H1 (cell line): ENCODE measurements around the gene KIAA0513. TPM values are rescaled to one million over a fixed set of nuclear protein-coding genes. Genes with fewer than 3 reads are reported as not detected.

Experiments used
- CTCF ChIA-PET: fragments of 300-600 bp; sonication (Branson Sonifier 250); formaldehyde crosslinking; loops from one replicate; lab custom pipeline; 2021; ENCODE audit not compliant: partially characterized antibody; lab: Charles Lee
- POLR2A ChIA-PET: fragments of 300-600 bp; sonication (Branson Sonifier 250); formaldehyde crosslinking; loops from one replicate; lab custom pipeline; 2021; ENCODE audit warnings: inconsistent platforms; ENCODE audit not compliant: partially characterized antibody; lab: Charles Lee
- DNase-seq, 2 experiments: peaks; one replicate each; pipeline versions ENCODE4 v3.0.0 to v3.0.0-alpha.2; 2010 to 2022; ENCODE audit warnings: low spot score in 2 of 2, low read depth in 1 of 2, mixed read lengths in 1 of 2
- FAIRE-seq: peaks from 2 replicates; lab custom pipeline; 2011; peaks lifted over from hg19 to GRCh38; lab: Jason Lieb, UNC
- H2AFZ ChIP-seq: 2 replicates; pipeline ENCODE4 v1.8.1; 2012; ENCODE audit warnings: low read length, inconsistent platforms
- H2AK5ac ChIP-seq: 2 replicates; pipeline ENCODE4 v1.6.1; 2013; ENCODE audit warnings: low read depth, low read length
- H2BK120ac ChIP-seq: replicated peaks from 2 replicates; pipeline ENCODE3; 2013; ENCODE audit warnings: low read depth, low read length, inconsistent platforms
- H2BK12ac ChIP-seq: 2 replicates; pipeline ENCODE4 v1.6.1; 2013; ENCODE audit warnings: low read depth, low read length
- H2BK15ac ChIP-seq: 2 replicates; pipeline ENCODE4 v1.6.1; 2013; ENCODE audit warnings: low read length
- H2BK20ac ChIP-seq: 2 replicates; pipeline ENCODE4 v1.6.1; 2013; ENCODE audit warnings: low read length
- H2BK5ac ChIP-seq: 2 replicates; pipeline ENCODE4 v1.6.1; 2013; ENCODE audit warnings: low read depth, low read length
- H3K14ac ChIP-seq: 2 replicates; pipeline ENCODE4 v1.6.1; 2013; ENCODE audit warnings: inconsistent platforms; ENCODE audit not compliant: insufficient read length
- H3K18ac ChIP-seq: 2 replicates; pipeline ENCODE4 v1.6.1; 2013; ENCODE audit warnings: low read length; ENCODE audit errors: extremely low read depth
- H3K23ac ChIP-seq: 2 replicates; pipeline ENCODE4 v1.6.1; 2013; ENCODE audit warnings: inconsistent platforms; ENCODE audit not compliant: insufficient read length
- H3K23me2 ChIP-seq: 2 replicates; pipeline ENCODE4 v1.6.1; 2013; ENCODE audit warnings: low read depth, low read length
- H3K27ac ChIP-seq: 2 replicates; pipeline ENCODE4 v1.6.1; 2011; ENCODE audit warnings: low read depth, low read length, inconsistent platforms
- H3K27me3 ChIP-seq, 4 experiments: replicated peaks in 1 of 4; 1 replicate in 1 of 4; 2 replicates in 3 of 4; pipeline versions ENCODE4 v1.6.1 to v1.8.1; 2011 to 2013; ENCODE audit warnings: low read length in 3 of 4, mild to moderate bottlenecking in 3 of 4, inconsistent platforms in 2 of 4, mixed read lengths in 2 of 4, moderate library complexity in 1 of 4; ENCODE audit not compliant: control insufficient read depth in 3 of 4, insufficient read depth in 3 of 4; ENCODE audit errors: extremely low read depth in 1 of 4
- H3K36me3 ChIP-seq, 4 experiments: 2 replicates each; pipeline versions ENCODE4 v1.6.1 to v1.8.1; 2011 to 2013; ENCODE audit warnings: mild to moderate bottlenecking in 4 of 4, low read length in 3 of 4, moderate library complexity in 2 of 4, control low read depth in 1 of 4, inconsistent platforms in 1 of 4; ENCODE audit not compliant: insufficient read depth in 4 of 4, control insufficient read depth in 2 of 4
- H3K4ac ChIP-seq: replicated peaks from 2 replicates; pipeline ENCODE3; 2013; ENCODE audit warnings: low read length, low read depth, mixed read lengths, inconsistent platforms; ENCODE audit not compliant: insufficient read length
- H3K4me1 ChIP-seq, 4 experiments: replicated peaks in 1 of 4; 1 replicate in 1 of 4; 2 replicates in 3 of 4; pipeline versions ENCODE4 v1.6.1 to v1.8.1; 2011 to 2013; ENCODE audit warnings: low read length in 3 of 4, inconsistent platforms in 2 of 4, mixed read lengths in 1 of 4; ENCODE audit not compliant: insufficient read depth in 4 of 4, control insufficient read depth in 3 of 4
- H3K4me2 ChIP-seq, 2 experiments: 2 replicates each; pipeline versions ENCODE4 v1.6.1 to v1.8.1; 2011 to 2013; ENCODE audit warnings: low read depth in 2 of 2, low read length in 2 of 2, control low read depth in 1 of 2, inconsistent platforms in 1 of 2, mild to moderate bottlenecking in 1 of 2; ENCODE audit not compliant: insufficient read depth in 1 of 2
- H3K4me3 ChIP-seq, 4 experiments: fragments of 200-600, 300-600 bp in 1 of 4; sonication (generic), shearing (Covaris generic), sonication (Bioruptor Twin) in 1 of 4; 2 replicates each; pipeline versions ENCODE4 v1.5.1 to v1.8.1; 2011 to 2016; ENCODE audit warnings: low read length in 4 of 4, low read depth in 3 of 4, control low read depth in 2 of 4, inconsistent platforms in 2 of 4, mild to moderate bottlenecking in 2 of 4, mixed read lengths in 1 of 4, moderate library complexity in 1 of 4; ENCODE audit not compliant: insufficient read depth in 2 of 4; ENCODE audit errors: extremely low read depth in 1 of 4
- H3K56ac ChIP-seq: replicated peaks from 2 replicates; pipeline ENCODE3; 2013; ENCODE audit warnings: low read depth, mild to moderate bottlenecking, mixed read lengths, low read length, inconsistent platforms; ENCODE audit not compliant: insufficient read length
- H3K79me1 ChIP-seq: 2 replicates; pipeline ENCODE4 v1.6.1; 2013; ENCODE audit warnings: low read depth, low read length, control low read depth
- H3K79me2 ChIP-seq, 2 experiments: 2 replicates each; pipeline versions ENCODE4 v1.6.1 to v1.8.1; 2012 to 2013; ENCODE audit warnings: low read length in 2 of 2, mild to moderate bottlenecking in 2 of 2, inconsistent platforms in 1 of 2; ENCODE audit not compliant: insufficient read depth in 2 of 2, control insufficient read depth in 1 of 2
- H3K9ac ChIP-seq, 4 experiments: replicated peaks in 1 of 4; 1 replicate in 1 of 4; 2 replicates in 3 of 4; pipeline versions ENCODE4 v1.6.1 to v1.8.1; 2011 to 2013; ENCODE audit warnings: low read depth in 3 of 4, low read length in 3 of 4, control low read depth in 2 of 4, mild to moderate bottlenecking in 2 of 4, moderate library complexity in 2 of 4, inconsistent platforms in 1 of 4; ENCODE audit errors: extremely low read depth in 1 of 4
- H3K9me3 ChIP-seq, 2 experiments: 2 replicates each; pipeline versions ENCODE4 v1.6.1 to v1.8.1; 2012 to 2013; ENCODE audit warnings: mild to moderate bottlenecking in 2 of 2, moderate library complexity in 2 of 2, control low read depth in 1 of 2, inconsistent platforms in 1 of 2, low read depth in 1 of 2, low read length in 1 of 2, mixed read lengths in 1 of 2; ENCODE audit not compliant: insufficient read depth in 2 of 2
- H4K20me1 ChIP-seq, 2 experiments: replicated peaks in 1 of 2; 2 replicates each; pipeline versions ENCODE3 to v1.8.1; 2011 to 2013; ENCODE audit warnings: inconsistent platforms in 2 of 2, low read length in 2 of 2, mild to moderate bottlenecking in 1 of 2; ENCODE audit not compliant: insufficient read depth in 2 of 2, control insufficient read depth in 1 of 2
- H4K5ac ChIP-seq: 2 replicates; pipeline ENCODE4 v1.6.1; 2013; ENCODE audit warnings: low read length, low read depth, mixed read lengths, inconsistent platforms; ENCODE audit not compliant: insufficient read length
- H4K8ac ChIP-seq: 2 replicates; pipeline ENCODE4 v1.8.0; 2013; ENCODE audit warnings: mild to moderate bottlenecking, moderate library complexity, low read length, inconsistent platforms; ENCODE audit not compliant: insufficient read depth; ENCODE audit errors: extremely low read depth
- H4K91ac ChIP-seq: replicated peaks from 2 replicates; pipeline ENCODE3; 2013; ENCODE audit warnings: low read length, mixed read lengths, inconsistent platforms; ENCODE audit not compliant: insufficient read length
- CBX5 ChIP-seq: fragments of 300-800, 300-1000 bp; sonication (generic); IDR thresholded peaks from 2 replicates; pipeline ENCODE4 v1.7.1; 2016; ENCODE audit warnings: antibody characterized with exemption, low read length, low read depth
- CHD2 ChIP-seq: IDR thresholded peaks from 2 replicates; pipeline ENCODE4 v1.6.1; 2012; ENCODE audit warnings: low read length, improper control_type of control experiment
- E2F6 ChIP-seq: IDR thresholded peaks from 2 replicates; pipeline ENCODE4 v1.6.1; 2012; ENCODE audit warnings: inconsistent platforms
- EZH2 ChIP-seq: fragments of 200-600 bp; sonication (generic); IDR thresholded peaks from 2 replicates; pipeline ENCODE4 v1.7.1; 2012; ENCODE audit warnings: low read depth, mild to moderate bottlenecking, moderate library complexity, low read length, inconsistent platforms; ENCODE audit not compliant: severe bottlenecking
- KDM4A ChIP-seq: IDR thresholded peaks from one replicate; pipeline ENCODE4 v1.7.1; 2012; ENCODE audit warnings: low read depth, mild to moderate bottlenecking, moderate library complexity, low read length, inconsistent platforms; ENCODE audit not compliant: severe bottlenecking
- NANOG ChIP-seq: IDR thresholded peaks from 2 replicates; pipeline ENCODE4 v1.6.1; 2011; ENCODE audit warnings: low read length, low read depth, mild to moderate bottlenecking, inconsistent platforms; ENCODE audit not compliant: insufficient read depth, poor library complexity, severe bottlenecking
- TAF1 ChIP-seq: IDR thresholded peaks from 2 replicates; pipeline ENCODE4 v1.6.1; 2011; ENCODE audit warnings: mild to moderate bottlenecking, low read depth, low read length
- WGBS, 2 experiments: shearing (Covaris generic) in 1 of 2; methylation state at CpG; one replicate each; pipeline versions ENCODE4 v1.1.6 to v1.1.7; 2013 to 2015; ENCODE audit warnings: low lambda C conversion rate in 2 of 2, mixed read lengths in 2 of 2, inconsistent platforms in 1 of 2, low coverage in 1 of 2, missing lambda C conversion rate in 1 of 2; ENCODE audit not compliant: insufficient replicate concordance in 2 of 2, insufficient coverage in 1 of 2, insufficient read length in 1 of 2; ENCODE audit errors: extremely low coverage in 1 of 2, missing lambda C conversion rate in 1 of 2; 5-methylcytosine and 5-hydroxymethylcytosine counted together
- polyA plus RNA-seq, 7 experiments: library from polyadenylated mRNA; depleted of rRNA in 3 of 7; stranded (reverse) in 5 of 7; unstranded in 2 of 7; fragments of >200 nt in 5 of 7; fragments of 200-250 nt in 2 of 7; gene quantifications; 1 replicate in 5 of 7; 2 replicates in 1 of 7; 4 replicates in 1 of 7; pipeline versions ENCODE4 v1.2.1 to v1.2.3, GENCODE V29; 2011 to 2013; ENCODE audit warnings: missing spikeins in 2 of 7, mixed read lengths in 2 of 7
- total RNA-seq: library from RNA; stranded (reverse); fragmentation: NEBNext Ultra II Directional; extraction: Animal tissue kit (Norgen Biotek cat#: 25700); gene quantifications from 2 replicates; pipeline ENCODE4 v1.2.1, GENCODE V29; 2021

KIAA0513 gene
- total and polyA plus RNA-seq, 2 of the 8 experiments (the other 6 are each of a cell fraction or from before 2014, with no cell fraction given): 2.1 to 6.1 TPM

GRCh38 chr16:85049706-85050305, 22.2 kb downstream of the KIAA0513 start:
- POLR2A ChIA-PET: no interaction called here
- no peak for TF ChIP-seq EZH2
- no peak for TF ChIP-seq CBX5
- no peak for TF ChIP-seq E2F6
- TF ChIP-seq NANOG: no peak
- no peak for TF ChIP-seq KDM4A
- no peak for TF ChIP-seq CHD2
- TF ChIP-seq TAF1: no peak

More at GRCh38 chr16:85049706-85050305, 22.2 kb downstream of the KIAA0513 start:
- Histone ChIP-seq H3K79me1 (no peaks in the 10 kb centered on the region), H3K23ac (no peak overlapping the region), H3K56ac (no peak overlapping the region), H3K27me3 (no peaks in the 10 kb centered on the region), H2BK15ac (no peak overlapping the region), H4K20me1 (peaks cover 0 to 2% of the 10 kb centered on the region in 2 experiments), H4K8ac (no peak overlapping the region), H3K9me3 (no peaks in the 10 kb centered on the region), H2AK5ac (no peak overlapping the region), H3K9ac (no peak overlapping the region), H3K4ac (no peak overlapping the region), H3K18ac (no peak overlapping the region), H3K4me2 (no peak overlapping the region), H3K14ac (no peak overlapping the region), H2AFZ (no peak overlapping the region), H2BK5ac (no peak overlapping the region), H3K36me3 (no peaks in the 10 kb centered on the region), H2BK12ac (no peak overlapping the region), H3K27ac (no peak overlapping the region), H3K4me3 (no peak overlapping the region), H2BK120ac (no peak overlapping the region), H4K91ac (no peak overlapping the region), H4K5ac (no peak overlapping the region), H3K79me2 (no peaks in the 10 kb centered on the region), H3K23me2 (no peaks in the 10 kb centered on the region), H2BK20ac (no peak overlapping the region), H3K4me1 (0 out of 7 replicates have a peak, but pooled peaks cover 0 to 2% (median 0%) of the 10 kb centered on the region in 4 experiments)
- CTCF ChIA-PET: interaction anchor here (0.7 to 2.8 kb wide), 6 partner anchors 8 to 98 kb away, joined by 3 to 9 read pairs (median 4); no protein-coding TSS in a partner anchor
- FAIRE-seq: no peak
- no peak for DNase-seq
- 87% methylated on average over 15 of the region's 15 CpGs; no CpG with 5 or more reads in 1 of the 2 experiments for WGBS, 2 experiments
